IPS DF 4.7 (cell line): ENCODE data around the gene C14orf93.

Experiments
- DNase-seq: peaks from one replicate; pipeline ENCODE4 v3.0.0-alpha.2; 2013; ENCODE audit warnings: low spot score; ENCODE audit errors: extremely low read depth

Gene C14orf93, protein sequence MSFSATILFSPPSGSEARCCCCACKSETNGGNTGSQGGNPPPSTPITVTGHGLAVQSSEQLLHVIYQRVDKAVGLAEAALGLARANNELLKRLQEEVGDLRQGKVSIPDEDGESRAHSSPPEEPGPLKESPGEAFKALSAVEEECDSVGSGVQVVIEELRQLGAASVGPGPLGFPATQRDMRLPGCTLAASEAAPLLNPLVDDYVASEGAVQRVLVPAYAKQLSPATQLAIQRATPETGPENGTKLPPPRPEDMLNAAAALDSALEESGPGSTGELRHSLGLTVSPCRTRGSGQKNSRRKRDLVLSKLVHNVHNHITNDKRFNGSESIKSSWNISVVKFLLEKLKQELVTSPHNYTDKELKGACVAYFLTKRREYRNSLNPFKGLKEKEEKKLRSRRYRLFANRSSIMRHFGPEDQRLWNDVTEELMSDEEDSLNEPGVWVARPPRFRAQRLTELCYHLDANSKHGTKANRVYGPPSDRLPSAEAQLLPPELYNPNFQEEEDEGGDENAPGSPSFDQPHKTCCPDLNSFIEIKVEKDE

DNA sequence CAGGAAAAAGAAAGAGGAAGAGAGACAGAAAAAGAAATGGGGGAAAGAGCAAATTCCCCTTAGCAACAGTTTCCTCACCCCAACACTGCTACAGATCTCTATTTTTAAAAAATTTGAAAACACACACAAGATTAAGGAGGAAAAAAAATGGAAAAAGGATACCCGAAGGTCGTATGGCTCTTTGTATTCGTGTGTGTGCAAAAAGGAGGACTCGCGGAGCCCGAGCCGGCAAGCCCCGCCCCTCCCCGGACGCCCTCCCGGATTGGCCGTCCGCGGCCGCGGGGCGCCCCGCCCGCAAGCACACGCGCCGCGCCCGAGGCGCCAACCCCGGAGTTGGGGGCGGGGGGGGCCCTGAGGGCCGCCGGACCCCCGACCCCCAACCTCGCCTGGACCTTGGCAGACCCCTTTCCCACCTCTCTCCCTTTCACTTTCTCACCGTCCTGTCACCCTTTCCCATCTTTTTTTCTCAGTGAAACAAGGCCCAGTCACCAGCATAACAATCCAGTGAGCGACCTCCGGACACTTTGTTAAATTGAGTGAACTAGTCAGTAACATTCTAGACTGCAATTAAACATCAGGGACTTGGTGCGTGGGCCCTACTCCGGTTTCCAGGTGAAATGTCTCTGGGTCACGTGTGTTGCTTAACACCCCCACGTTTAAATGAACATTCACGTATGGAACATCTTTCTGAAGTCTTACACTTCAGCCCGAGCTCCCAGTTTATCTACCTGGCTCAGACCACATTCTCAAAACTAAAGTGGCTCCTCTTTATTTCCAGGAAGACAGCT is at the start of gene C14orf93:
C14orf93 (minus strand) TSS at position 205 of the 788 bp plus-strand sequence. CDS start 11,120 bp downstream, outside the sequence.
- DNase-seq, result no peak

DNA sequence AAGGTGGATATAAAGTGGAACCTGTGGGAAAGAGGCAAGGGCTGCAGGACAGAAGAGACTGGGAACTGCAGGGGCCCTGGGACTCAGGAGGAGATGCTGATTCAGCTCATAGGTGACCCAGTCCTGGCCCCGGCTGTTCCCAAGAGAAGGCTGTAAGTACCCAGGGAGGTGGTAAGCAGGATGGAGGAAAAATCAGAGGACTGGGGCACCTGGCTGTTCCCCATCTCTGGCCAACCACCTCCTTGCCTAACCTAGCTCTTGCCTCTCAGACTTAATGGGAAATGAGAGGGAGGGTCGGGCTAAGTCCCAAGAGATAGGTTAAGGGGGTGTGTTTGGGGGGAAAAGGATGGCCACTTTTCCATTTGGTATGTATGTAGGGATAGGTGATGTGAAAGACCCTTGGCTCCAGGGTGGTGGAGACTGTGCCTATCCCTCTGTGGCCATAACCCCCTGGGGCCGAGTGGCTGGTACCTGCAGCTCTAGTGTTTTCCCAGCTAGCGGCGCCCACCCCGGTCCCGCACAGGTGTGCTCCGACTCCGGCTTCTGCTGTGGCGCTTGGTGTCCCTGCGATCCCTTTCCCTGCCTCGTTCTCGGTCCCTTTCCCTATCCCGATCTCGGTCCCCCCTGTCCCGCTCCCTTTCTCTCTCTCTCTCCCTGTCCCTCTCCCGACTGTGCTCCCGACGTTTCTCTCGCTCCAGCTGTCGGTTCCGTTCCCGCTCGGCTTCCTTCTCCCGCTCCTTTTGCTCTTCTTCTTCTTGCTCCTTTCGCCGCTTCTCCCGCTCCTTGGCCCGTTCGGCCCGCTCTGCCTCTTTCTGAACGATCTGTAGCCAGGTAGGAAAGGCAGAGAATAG is 48.9 kb upstream of the C14orf93 start:
- no peak for DNase-seq

DNA sequence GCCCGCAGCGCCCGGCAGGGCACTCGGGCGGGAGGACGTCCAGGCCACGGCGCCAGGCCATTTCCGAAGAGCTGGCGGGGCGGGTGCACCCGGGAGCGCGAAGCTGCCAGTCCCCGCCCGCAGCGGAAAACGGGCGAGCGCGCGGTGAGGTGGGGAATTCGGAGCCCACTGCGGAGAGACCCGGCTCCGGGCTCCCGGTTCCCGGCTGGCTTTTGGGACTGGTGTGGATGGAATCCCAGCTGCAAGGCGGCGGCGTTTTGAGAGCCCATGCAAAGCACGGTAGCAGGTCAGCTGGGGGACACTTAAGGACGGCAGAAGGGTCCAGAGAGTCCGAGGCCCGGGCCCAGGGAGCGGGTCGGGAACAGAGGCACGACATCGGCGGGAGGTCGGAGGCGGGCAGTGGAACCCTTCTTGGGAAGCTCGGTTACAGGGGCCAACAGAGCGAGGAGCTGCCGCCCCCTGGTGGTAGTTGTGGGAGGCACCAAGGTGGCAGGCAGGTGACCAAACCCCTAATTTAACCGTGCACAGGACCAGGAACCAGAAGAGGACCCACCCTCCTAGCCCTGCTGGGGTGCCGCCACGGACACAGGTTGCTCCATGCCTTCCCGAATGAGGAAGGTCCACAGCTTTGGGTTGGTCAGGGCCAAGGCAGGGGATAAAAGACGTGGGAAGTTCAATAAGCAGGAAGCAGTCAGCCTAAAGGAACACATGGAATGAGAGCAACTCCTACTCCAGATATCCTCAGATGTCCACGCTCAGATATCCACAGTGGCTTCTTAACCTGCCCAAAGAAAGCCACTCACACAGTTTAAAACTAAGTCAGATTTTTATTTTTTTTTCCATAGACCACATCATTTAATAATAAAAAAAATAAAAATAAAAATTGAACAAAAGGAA is 48.1 kb upstream of the C14orf93 start:
- DNase-seq, result peak; percentile 85

DNA sequence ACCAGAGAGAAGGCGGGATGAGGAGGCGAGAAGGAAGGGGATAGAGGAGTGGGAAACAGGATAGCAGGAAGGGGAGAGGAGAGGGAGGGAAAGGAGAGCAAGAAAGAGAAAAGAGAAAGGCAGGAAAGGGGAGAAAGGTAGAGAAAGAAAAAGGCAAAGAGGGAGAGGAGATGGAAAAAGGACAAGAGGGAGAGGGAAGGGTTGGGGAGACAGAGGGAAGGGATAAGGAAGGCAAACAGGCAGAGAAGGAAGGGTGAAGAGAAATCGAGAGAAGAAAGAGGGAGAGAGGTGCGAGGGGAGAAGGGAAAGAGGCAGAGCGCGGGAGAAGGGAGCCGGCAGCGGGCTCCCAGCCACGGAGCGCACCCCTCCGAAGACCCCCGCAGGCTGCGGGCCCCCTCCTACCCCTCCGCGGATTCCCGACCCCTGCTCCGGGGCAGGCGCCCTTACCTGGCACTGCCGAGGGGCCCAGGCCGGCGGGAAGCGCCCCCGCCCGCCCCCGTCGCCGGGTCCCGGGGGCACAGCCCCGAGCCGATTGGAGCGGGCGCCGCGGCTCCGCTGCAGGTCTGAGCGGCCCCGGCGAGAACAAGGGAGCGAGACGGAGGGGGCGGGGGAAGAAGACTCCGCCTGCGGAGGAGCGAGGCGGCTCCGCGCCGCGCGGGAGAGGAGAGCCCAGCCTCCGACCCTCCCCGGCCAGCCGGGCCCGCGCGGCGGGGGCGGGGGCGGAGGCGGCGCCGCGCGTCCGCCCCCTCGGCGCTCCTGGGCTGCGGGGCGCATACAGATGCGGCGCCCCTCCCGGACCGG is 47.2 kb upstream of the C14orf93 start, which contains the start of gene CDH24:
CDH24 (minus strand) TSS at position 565 of the 801 bp plus-strand sequence. CDS start 1,787 bp downstream, outside the sequence.
- DNase-seq, result no peak

DNA sequence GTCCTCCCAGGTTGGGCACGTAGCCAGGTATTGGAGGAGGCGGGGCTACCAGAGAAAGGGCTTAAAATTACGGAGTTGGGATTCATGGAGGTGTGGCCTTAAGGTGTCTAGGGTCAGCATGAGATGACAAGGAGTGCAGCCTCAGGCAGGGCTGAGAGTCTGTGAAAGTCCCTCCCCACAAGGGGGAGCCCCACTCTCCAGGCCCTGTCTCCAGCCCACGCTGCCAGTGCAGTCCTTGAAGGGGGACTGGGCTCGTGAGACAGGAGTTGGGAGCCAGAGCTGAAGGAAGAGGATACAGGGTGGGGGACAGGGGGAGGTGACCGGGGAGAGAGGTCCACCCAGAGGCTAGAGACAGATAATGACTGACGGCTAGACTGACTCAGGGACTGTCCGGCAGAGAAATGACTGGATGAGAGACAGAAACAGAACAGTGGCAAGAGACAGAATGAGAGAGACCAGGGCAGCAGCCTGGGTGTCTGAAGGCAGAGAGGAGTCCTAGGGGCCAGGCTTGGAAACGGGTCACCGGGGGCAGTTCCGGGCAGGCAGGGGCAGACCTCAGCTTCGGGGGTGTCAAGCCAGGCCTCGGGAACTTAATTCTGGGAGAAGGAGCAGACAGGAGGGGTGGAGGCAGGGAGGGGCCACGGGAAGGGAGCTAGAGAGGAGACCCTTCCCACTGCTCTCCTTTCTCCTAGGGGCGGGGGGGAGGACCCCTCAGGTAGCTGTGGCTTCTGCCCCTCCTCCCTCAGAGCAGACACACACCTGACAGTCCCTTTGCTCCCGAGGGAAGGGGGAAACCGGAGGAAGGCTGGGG is 46.4 kb upstream of the C14orf93 start:
- DNase-seq, result no peak

DNA sequence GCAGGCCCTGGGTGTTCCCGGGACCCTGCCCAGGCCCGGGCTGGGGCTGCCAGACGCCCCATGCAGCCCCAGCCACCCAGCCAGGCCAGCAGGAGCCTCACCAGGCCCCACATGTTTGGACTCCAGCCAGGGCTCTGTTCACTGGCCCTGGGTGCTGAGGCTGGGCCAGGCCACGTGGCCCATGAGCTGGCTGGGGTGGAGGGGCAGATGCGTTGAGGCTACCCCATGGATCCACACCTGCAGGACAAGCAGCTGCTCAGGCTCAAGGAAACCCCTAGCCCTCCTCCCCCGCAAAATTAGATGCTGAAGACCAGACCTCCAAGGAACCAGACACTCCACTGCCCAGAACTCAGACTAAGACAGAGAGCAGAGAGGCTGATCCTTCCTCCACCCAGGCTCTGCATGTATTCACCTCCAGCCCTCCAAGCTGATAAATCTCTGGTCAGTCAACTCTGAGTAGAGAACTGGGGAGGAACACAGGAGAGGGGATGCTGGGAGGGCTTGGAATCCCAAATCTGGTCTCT is 45.7 kb upstream of the C14orf93 start:
- no peak for DNase-seq

DNA sequence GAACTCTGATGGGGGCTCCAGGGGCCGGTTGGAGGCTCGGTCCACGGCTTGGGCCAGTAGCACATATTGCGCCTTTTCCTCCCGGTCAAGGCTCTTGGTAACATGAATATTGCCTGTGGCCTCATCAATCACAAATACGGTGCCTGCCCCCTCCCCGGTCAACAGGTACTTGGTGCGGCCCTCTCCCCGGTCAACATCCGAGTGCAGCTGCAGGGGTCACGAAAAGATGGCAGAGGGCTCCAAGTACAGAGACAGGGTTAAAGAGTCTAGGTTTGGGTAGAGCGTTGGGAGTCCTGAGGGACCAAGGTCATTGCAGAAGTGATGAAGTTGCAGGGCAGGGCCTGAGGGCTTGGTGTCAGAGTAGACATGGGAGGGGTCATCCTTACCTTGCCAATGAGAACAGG is 45.2 kb upstream of the C14orf93 start:
- DNase-seq, result no peak

DNA sequence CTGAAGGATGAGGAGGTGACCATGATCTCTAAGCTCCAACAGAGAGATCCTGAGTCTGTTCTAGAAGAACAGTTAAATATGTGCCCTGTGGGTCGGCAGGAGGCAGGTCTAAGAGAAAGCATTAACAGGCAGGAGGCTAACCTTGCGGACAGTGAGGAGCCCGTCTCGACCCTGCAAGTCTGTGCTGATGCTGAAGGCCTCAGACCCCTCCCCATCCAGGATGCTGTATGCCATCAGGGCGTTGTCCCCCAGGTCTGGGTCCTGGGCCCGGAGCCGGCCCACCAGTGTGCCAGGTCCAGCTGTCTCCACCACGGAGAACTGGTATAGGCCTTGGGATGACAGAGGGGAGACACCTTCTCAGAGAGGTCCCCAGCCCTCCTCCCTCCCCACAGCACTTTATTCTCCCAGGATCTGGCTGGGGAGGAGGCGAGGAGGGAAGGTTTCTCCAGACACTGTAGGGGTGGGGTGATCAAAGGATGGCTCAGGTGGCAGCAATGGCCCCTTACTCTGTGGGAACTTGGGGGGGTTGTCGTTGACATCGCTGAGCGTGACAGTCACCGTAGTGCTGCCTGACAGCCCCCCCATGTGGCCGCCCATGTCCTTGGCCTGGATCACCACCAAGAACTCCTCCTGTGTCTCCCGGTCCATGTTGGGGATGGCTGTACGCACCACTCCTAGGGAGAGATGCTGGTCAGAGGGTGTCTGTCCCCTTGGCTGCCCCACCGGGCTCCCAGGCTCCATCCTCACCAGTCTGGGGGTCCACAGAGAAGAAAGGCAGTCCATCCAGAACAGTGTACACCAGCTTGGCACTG is 44.3 kb upstream of the C14orf93 start:
- DNase-seq, result no peak

DNA sequence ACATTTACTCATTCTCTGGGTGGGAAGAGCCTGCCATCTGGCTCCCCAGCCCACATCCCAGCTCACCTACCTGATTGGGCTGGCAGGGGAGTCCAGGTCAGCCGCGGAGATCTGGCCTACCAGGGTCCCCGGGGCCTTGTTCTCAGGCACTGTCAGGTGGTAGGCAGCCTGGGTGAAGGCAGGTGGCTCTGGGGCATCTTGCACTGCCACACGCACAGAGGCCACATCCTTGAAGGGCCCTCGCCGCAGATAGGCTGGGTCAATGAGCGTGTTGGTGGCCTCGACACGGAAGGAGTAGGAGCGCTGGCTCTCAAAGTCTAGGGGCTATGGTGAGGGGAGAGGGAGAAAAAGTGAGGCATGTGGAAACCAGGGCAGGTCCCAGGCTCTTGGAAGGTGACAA is 43.5 kb upstream of the C14orf93 start:
- DNase-seq, result no peak

DNA sequence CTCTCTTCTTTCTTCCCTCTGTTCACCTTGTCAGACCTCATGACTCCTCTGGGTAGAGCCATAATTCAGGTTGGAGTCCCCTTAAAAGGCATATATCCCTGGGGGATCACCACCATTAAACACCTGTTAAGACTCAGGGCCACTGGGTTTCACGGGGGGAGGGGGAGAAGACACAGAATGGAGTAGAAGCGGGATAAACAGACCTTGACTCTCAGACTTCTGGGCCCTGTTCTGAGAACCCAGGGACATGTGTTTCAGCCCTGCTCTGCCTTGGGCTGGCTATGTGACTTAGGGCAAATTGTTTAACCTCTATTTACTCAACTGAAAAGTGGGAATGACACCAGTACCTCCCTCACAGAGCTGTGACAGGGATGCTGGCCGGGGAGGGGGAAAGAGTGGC is 42.7 kb upstream of the C14orf93 start:
- DNase-seq, result no peak

DNA sequence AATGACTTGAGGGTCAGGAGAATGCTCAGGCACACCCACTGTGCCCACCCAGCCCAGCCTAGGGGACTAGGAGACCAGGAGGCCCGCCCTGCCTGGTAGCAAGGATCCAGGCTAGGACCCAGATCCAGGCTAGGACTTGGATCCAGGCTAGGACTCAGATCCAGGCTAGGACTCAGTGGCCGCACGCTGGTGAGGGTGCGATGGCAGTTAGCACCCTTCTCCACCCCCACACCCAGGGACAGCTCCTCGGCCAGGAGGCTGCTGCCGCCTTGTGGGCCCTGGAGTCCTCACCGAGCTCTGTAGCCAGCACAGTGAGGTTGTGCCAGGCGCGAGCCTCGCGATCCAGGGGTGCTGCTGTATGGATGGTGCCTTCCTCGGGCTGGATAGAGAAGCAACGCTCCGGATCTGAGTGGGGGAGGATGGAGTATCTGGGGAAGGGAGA is 42.3 kb upstream of the C14orf93 start:
- DNase-seq, result no peak

DNA sequence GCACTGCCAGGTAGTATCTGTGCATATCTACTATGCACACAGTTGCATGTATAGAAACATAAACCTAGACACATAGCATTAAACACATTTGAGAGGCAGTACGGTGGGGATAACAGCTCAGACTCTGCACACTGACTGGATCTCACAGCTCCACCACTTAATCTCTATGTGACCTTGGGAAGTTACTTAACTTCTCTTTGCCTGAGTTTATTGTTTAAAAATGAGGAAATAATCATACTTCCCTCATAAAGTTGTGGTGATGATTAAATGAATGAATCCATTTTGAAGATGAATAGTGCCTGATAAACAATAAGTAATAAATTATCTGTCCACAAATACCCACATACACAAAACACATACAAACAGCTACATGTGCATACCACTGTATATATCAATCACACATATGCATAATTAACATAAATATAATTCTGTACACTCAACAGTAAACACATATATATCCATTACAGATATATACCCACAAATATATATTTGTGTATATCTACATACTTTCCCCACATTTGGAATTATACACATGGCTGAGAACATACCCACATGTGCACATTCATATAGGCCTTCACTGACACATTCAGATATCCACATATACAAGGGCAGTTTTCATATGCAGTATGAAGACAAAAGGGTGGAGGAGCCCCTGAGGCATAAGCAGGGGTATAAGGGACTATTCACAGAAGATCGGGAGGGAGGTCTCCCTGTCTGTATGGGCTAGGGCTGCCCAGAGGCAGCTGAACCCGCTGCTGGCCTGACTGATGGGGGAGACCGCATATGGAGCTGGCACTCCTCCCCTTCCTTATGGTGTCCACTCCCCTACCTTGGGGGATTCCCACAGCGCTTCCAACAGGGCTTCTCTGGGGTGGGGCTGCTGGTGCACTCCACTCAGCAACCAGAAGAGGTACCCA is 41.5 kb upstream of the C14orf93 start:
- no peak for DNase-seq

DNA sequence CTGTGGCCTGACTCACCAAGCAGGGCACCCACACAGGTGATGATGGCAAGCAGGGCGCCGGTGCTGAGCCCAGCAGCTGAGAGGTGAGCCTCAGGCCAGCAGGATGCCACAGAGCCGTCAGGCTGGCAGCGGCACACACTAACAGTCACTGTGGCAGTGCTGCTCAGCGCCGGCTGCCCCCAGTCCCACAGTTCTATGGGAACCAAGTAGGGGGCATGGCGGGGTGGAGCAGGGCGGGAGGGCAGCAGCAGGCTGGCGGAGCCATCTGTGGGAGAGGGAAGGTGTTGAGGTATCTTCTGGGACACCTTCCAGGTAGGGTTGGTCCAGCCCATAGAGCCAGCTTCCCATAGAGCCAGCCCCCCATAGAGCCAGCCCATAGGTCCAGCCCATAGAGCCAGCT is 39.1 kb upstream of the C14orf93 start:
- no peak for DNase-seq

DNA sequence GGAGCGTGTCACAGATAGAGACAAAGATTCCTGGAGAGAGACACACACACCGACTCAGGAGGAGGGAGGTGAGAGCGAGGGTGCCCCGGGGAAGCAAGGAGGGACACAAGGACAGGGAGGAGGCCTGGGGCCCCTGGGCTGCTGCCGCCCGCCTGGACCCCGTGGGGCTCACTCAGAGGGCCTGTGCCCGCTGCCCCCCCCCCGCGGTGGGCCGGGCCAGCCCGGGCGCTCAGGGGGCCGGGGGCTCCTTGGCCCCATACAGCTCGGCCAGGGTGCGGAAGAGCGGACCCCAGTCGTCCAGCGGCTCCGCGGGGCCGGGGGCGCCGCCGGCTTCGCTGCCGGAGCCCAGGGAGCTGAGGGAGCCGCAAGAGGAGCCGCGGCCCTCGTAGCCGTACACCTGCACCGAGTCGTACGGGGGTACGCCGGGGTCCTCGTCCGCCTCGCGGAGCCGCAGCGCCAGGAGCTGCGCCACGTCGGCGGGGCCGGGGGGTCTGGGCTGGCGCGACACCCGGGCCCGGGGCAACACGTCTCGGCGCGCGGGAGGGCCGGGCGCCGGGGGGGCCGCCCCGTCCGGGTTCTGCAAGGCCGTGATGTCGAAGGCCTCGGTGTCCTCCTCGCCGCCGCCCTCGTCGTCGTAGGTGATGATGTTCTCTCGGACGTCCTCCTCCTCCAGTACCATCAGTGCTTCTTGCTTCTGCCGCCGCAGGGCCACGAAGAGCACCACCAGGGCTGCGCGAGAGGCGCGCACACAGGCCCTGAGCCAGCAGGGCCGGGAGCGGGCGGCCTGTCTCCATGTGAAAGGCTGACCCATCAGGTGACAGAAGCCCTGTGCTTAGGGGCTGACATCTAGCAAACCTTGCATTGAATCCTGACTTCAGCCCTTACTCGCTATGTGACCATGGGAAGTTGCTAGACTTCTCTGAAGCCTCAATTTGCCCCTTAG is 38.1 kb upstream of the C14orf93 start:
- DNase-seq, result no peak

DNA sequence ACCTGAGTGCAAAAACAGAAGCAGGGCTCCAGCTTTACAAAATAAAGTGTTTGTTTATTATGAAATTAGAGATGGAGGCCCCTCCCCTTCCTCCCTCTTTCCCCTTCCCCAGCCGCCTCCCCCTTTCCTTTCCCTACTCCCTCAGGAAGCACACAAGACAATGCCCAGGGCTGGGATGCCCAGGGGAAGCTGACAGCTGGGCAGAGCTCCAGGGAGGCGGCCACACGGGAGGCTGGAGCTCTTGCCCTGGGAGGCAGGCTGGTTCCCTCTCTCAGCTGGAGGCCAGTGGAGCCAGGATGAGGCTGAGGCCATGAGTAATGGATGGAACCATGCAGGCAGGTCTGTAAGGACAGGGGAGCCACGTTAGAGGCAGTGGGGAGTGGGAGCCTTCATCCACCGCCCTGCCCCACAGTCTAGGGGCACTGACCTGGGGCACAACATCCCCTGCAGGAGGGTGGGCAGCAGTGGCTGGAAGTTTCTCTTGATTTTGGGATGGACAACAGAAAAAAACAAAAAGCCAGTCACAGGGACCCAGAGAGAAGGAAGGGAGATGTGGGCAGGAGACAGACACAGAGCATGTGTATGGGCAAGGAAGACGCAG is 37.2 kb upstream of the C14orf93 start:
- DNase-seq, result no peak
